SU-DHL-6 (cell line): ENCODE measurements around the gene BMPR1B.

Experiments
- CTCF ChIP-seq: fragments of 200-600 bp; sonication (generic); IDR thresholded peaks from one replicate; pipeline ENCODE4 v1.5.1; 2017; ENCODE audit warnings: antibody characterized with exemption, mild to moderate bottlenecking, low read length, moderate library complexity; ENCODE audit not compliant: insufficient read depth, poor library complexity, severe bottlenecking
- EZH2phosphoT487 ChIP-seq: fragments of 200-600 bp; sonication (generic), shearing (Covaris generic); conservative IDR thresholded peaks from 2 replicates; pipeline ENCODE4 v1.6.1; 2018; ENCODE audit warnings: mild to moderate bottlenecking, antibody characterized with exemption, low read length, moderate library complexity, mixed read lengths

- TF ChIP-seq CTCF (no peak), EZH2phosphoT487 (no peak)
Measured at GRCh38 chr4:94767446-94767845, 9.7 kb downstream of the BMPR1B start.
